Esophagus muscularis mucosa (tissue), 3 donors: ENCODE results near the gene PCARE.

ENCODE experiments used
- EP300 ChIP-seq: sonication (generic); formaldehyde crosslinking; IDR thresholded peaks from one replicate; pipeline ENCODE4 v1.6.1; 2017; ENCODE audit warnings: antibody characterized with exemption
- TF ChIP-seq, protein P1 (sequence below), 3 experiments: fragments of 200-600 bp in 2 of 3; fragments of 450-650 bp in 1 of 3; sonication (generic) in 2 of 3; IDR thresholded peaks; one replicate each; pipeline ENCODE4 v1.5.1; 2017 to 2019; ENCODE audit warnings: antibody characterized with exemption in 3 of 3, mild to moderate bottlenecking in 2 of 3, moderate library complexity in 1 of 3

DNA sequence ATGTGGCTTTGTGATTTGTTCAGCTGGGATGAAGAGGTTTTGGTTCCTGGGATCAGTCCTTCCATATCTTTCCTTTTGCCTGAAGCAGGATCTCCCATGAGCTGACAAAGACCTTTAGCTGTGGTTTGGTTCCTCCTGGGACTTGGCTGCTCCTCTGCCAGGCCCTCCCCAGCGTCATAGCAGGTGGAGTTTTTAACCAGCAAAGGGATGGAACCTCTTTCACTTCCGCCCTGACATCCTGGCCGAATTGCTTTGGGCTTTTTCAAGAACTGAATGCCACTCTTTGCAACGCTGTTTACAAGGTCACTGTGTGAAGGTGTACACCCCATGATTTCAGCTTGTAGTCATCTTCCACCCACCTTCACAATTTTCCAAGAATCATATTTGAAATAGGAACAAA, 390 bp downstream of the PCARE start:
- TF ChIP-seq, protein P1, sequence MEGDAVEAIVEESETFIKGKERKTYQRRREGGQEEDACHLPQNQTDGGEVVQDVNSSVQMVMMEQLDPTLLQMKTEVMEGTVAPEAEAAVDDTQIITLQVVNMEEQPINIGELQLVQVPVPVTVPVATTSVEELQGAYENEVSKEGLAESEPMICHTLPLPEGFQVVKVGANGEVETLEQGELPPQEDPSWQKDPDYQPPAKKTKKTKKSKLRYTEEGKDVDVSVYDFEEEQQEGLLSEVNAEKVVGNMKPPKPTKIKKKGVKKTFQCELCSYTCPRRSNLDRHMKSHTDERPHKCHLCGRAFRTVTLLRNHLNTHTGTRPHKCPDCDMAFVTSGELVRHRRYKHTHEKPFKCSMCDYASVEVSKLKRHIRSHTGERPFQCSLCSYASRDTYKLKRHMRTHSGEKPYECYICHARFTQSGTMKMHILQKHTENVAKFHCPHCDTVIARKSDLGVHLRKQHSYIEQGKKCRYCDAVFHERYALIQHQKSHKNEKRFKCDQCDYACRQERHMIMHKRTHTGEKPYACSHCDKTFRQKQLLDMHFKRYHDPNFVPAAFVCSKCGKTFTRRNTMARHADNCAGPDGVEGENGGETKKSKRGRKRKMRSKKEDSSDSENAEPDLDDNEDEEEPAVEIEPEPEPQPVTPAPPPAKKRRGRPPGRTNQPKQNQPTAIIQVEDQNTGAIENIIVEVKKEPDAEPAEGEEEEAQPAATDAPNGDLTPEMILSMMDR (IDR thresholded peaks at IDR 0.05), result no peak
- no peak for TF ChIP-seq EP300
